ENCODE results near the gene NAV2.

GRCh38 chr11:19961225-19961624, 248.6 kb downstream of the NAV2 start:
- TF ChIP-seq CTCF (conservative IDR thresholded peaks at IDR 0.05 in 1 of 2, IDR thresholded peaks at IDR 0.05 in 1 of 2; ENCODE audit: extremely low read depth in 1 of 2, insufficient read depth in 1 of 2, low read depth in 1 of 2, low read length in 2 of 2) (no peak), EZH2 (IDR thresholded peaks at IDR 0.05; ENCODE audit: borderline replicate concordance, low read length) (no peak)
